Mononuclear cell (primary cell): ENCODE data around the gene FITM1. TPM values are rescaled to one million over a fixed set of nuclear protein-coding genes. Genes with fewer than 3 reads are reported as not detected.

Source experiments
- H3K27me3 ChIP-seq: 2 replicates; pipeline ENCODE4 v1.6.0; 2011; ENCODE audit warnings: low read length, control low read depth; ENCODE audit not compliant: insufficient read depth
- H3K4me1 ChIP-seq: 2 replicates; pipeline ENCODE4 v1.5.1; 2011; ENCODE audit warnings: mild to moderate bottlenecking, low read length, control low read depth; ENCODE audit not compliant: insufficient read depth
- H3K4me3 ChIP-seq: 2 replicates; pipeline ENCODE4 v1.5.1; 2011; ENCODE audit warnings: mild to moderate bottlenecking, low read length, moderate library complexity
- H3K9me3 ChIP-seq: 2 replicates; pipeline ENCODE4 v1.5.1; 2011; ENCODE audit warnings: low read depth, mild to moderate bottlenecking, control low read depth, low read length
- total RNA-seq: library from RNA; depleted of rRNA; stranded (reverse); fragments of >200 nt; gene quantifications from one replicate; pipeline ENCODE4 v1.2.3, GENCODE V29; 2012

Gene FITM1
- total RNA-seq, 1 donor: 0.42 TPM

GRCh38 chr14:24150567-24150966 lies 20.1 kb downstream of the FITM1 start:
- H3K4me1 ChIP-seq: peaks cover 29% of the 10 kb centered on the region
- H3K27me3 ChIP-seq: no peaks in the 10 kb centered on the region
- no peaks in the 10 kb centered on the region for H3K9me3 ChIP-seq
- no peak overlapping the region for H3K4me3 ChIP-seq

- peaks cover 25% of the 10 kb centered on the region for H3K4me1 ChIP-seq
- H3K9me3 ChIP-seq: no peaks in the 10 kb centered on the region
- H3K4me3 ChIP-seq: no peak overlapping the region
- no peaks in the 10 kb centered on the region for H3K27me3 ChIP-seq
Measured at GRCh38 chr14:24150993-24151392, 20.5 kb downstream of the FITM1 start.

GRCh38 chr14:24151404-24152080 lies 21.1 kb downstream of the FITM1 start:
- no peak overlapping the region for H3K4me3 ChIP-seq
- H3K9me3 ChIP-seq: no peaks in the 10 kb centered on the region
- H3K27me3 ChIP-seq: no peaks in the 10 kb centered on the region
- peaks cover 23% of the 10 kb centered on the region for H3K4me1 ChIP-seq

DNA sequence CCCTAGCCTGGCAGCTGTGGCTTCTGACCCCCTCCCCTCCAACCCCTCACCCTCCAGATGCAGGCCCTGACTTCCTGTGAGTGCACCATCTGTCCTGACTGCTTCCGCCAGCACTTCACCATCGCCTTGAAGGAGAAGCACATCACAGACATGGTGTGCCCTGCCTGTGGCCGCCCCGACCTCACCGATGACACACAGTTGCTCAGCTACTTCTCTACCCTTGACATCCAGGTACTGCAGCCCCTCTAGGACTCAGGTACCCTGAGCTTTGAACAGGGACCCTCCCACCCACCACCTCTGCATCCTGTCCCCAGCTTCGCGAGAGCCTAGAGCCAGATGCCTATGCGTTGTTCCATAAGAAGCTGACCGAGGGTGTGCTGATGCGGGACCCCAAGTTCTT lies 24.6 kb downstream of the FITM1 start:
- no peaks in the 10 kb centered on the region for H3K9me3 ChIP-seq
- no peak overlapping the region for H3K4me3 ChIP-seq
- H3K4me1 ChIP-seq: peaks cover 4% of the 10 kb centered on the region
- H3K27me3 ChIP-seq: no peaks in the 10 kb centered on the region

GRCh38 chr14:24156840-24157239 lies 26.4 kb downstream of the FITM1 start:
- no peaks in the 10 kb centered on the region for H3K9me3 ChIP-seq
- no peak overlapping the region for H3K4me3 ChIP-seq
- no peaks in the 10 kb centered on the region for H3K27me3 ChIP-seq
- H3K4me1 ChIP-seq: peaks cover 12% of the 10 kb centered on the region

- H3K4me1 ChIP-seq: peaks cover 17% of the 10 kb centered on the region
- no peaks in the 10 kb centered on the region for H3K27me3 ChIP-seq
- H3K4me3 ChIP-seq: no peak overlapping the region
- no peaks in the 10 kb centered on the region for H3K9me3 ChIP-seq
Measured at GRCh38 chr14:24157331-24157730, 26.9 kb downstream of the FITM1 start.

DNA sequence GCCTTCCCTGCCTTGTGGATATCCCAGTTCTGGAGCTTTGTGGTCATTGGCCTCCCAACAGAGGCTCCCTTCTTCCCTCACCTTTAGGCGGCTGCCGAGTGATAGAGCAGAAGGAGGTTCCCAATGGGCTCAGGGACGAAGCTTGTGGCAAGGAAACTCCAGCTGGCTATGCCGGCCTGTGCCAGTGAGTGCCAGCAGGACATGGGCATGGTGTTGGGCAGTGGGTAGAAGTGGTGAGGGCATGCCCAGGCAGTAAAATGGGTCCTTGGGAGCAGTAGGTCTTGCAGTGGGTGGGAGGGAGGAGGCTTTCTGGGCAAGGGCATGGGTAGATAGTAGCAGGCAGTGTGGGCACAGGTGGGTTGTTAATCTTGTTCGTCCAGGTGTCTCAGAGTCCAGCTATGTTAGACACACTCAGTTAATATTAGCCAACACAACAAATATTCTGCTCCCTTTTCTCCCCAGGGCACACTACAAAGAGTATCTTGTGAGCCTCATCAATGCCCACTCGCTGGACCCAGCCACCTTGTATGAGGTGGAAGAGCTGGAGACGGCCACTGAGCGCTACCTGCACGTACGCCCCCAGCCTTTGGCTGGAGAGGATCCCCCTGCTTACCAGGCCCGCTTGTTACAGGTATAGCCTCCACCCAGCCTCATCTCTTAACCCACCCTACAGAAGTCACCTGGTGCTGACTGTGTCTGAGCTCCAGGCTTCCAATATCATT lies 29.5 kb downstream of the FITM1 start:
- no peak overlapping the region for H3K4me3 ChIP-seq

GRCh38 chr14:24160499-24160849 lies 30.0 kb downstream of the FITM1 start:
- H3K27me3 ChIP-seq: no peaks in the 10 kb centered on the region
- H3K9me3 ChIP-seq: no peaks in the 10 kb centered on the region
- H3K4me3 ChIP-seq: no peak overlapping the region
- H3K4me1 ChIP-seq: peaks cover 49% of the 10 kb centered on the region

More for the DNA sequence above, 29.5 kb downstream of the FITM1 start:
- Histone ChIP-seq H3K27me3 (no peaks in the 10 kb centered on the region), H3K9me3 (no peaks in the 10 kb centered on the region), H3K4me1 (peaks cover 43% of the 10 kb centered on the region)

GRCh38 chr14:24160850-24161804 lies 30.7 kb downstream of the FITM1 start, which contains the start of gene IRF9:
IRF9 (plus strand) TSS chr14:24161265; CDS start chr14:24162145, 880 bp downstream.
- Histone ChIP-seq H3K4me3 (peak within 1 kb of the TSS; percentile 76), H3K9me3 (no peaks in the 10 kb centered on the region), H3K27me3 (no peaks in the 10 kb centered on the region), H3K4me1 (peaks cover 55% of the 10 kb centered on the region)

GRCh38 chr14:24162093-24162492 lies 31.6 kb downstream of the FITM1 start:
- Histone ChIP-seq H3K9me3 (no peaks in the 10 kb centered on the region), H3K27me3 (no peaks in the 10 kb centered on the region), H3K4me3 (peak overlapping the region; percentile 76), H3K4me1 (peaks cover 64% of the 10 kb centered on the region)

GRCh38 chr14:24164518-24164991 lies 34.1 kb downstream of the FITM1 start:
- Histone ChIP-seq H3K4me1 (peaks cover 69% of the 10 kb centered on the region), H3K4me3 (no peak overlapping the region), H3K9me3 (no peaks in the 10 kb centered on the region), H3K27me3 (no peaks in the 10 kb centered on the region)

GRCh38 chr14:24165785-24166184 lies 35.3 kb downstream of the FITM1 start:
- H3K9me3 ChIP-seq: no peaks in the 10 kb centered on the region
- H3K27me3 ChIP-seq: no peaks in the 10 kb centered on the region
- no peak overlapping the region for H3K4me3 ChIP-seq
- H3K4me1 ChIP-seq: peaks cover 67% of the 10 kb centered on the region

- Histone ChIP-seq H3K4me1 (peaks cover 76% of the 10 kb centered on the region), H3K4me3 (no peak overlapping the region), H3K27me3 (no peaks in the 10 kb centered on the region), H3K9me3 (no peaks in the 10 kb centered on the region)
Measured at GRCh38 chr14:24167469-24168114, 37.1 kb downstream of the FITM1 start.

- H3K27me3 ChIP-seq: no peaks in the 10 kb centered on the region
- H3K4me1 ChIP-seq: peaks cover 36% of the 10 kb centered on the region
- H3K4me3 ChIP-seq: peak within 1 kb of the TSS; percentile 26
- H3K9me3 ChIP-seq: no peaks in the 10 kb centered on the region
Measured at GRCh38 chr14:24171422-24172260, 41.2 kb downstream of the FITM1 start, which contains the start of gene REC8. REC8 (plus strand) TSS chr14:24172080; CDS start chr14:24172553, 473 bp downstream.
